ENCODE results near the gene SLX4IP. TPM values are rescaled to one million over a fixed set of nuclear protein-coding genes. Genes with fewer than 3 reads are reported as not detected.

The SLX4IP gene
- total RNA-seq, 4 donors from 2014 or later, result 3.4 to 6.3 (median 3.9) TPM

DNA sequence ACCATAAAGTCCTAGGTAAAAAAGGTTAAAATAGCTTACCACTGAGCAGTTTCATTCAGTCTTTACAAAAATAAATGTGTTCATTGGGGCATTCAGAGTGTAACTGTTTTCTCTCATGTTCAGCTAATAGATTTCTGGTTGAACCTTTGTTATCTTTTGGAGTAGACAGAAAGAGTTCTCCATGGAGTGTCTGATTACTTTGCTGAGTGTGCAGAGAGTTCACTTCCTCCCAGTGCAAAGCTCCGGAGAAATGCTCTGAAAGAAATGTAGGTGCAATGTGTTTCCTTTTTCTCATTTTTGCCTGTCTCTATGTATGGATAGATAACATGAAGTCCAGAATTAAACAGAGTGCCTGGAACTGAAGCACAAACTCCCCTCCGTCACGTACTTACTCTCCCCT is 186.0 kb downstream of the SLX4IP start:
- DNase-seq, result no peak
- WGBS, 2 donors, result 90 to 92% methylated on average over 3 of the region's 3 CpGs
- intact Hi-C loops (cut with DNase I), result no loop called here

GRCh38 chr20:10622657-10623418 is 187.7 kb downstream of the SLX4IP start:
- intact Hi-C loops (cut with DNase I), result no loop called here
- H3K9me3 ChIP-seq, result no peaks in the 10 kb centered on the region
- DNase-seq, result no peak
- peaks cover 16 to 83% (median 33%) of the 10 kb centered on the region in 3 donors for H3K4me1 ChIP-seq
- TF ChIP-seq CTCF (IDR thresholded peaks at IDR 0.05) (no peak), POLR2A (IDR thresholded peaks at IDR 0.05) (no peak)
- peak overlapping the region; percentile 67 to 85 (median 84) for H3K27ac ChIP-seq
- peak overlapping the region in 3 of 4 donors; percentile 12 to 45 (median 22) for H3K4me3 ChIP-seq
- H3K27me3 ChIP-seq, result no peaks in the 10 kb centered on the region
- WGBS, 2 donors, result 24 to 30% methylated on average over 15 to 16 of the region's 16 CpGs
- no peaks in the 10 kb centered on the region for H3K36me3 ChIP-seq

More for the DNA sequence above, 186.0 kb downstream of the SLX4IP start:
- H3K36me3 ChIP-seq, result no peaks in the 10 kb centered on the region
- no peak overlapping the region for H3K4me3 ChIP-seq
- H3K27ac ChIP-seq, result no peak overlapping the region
- no peaks in the 10 kb centered on the region for H3K9me3 ChIP-seq
- TF ChIP-seq CTCF (IDR thresholded peaks at IDR 0.05), result no peak
- no peak for TF ChIP-seq POLR2A (IDR thresholded peaks at IDR 0.05)
- no peaks in the 10 kb centered on the region for H3K27me3 ChIP-seq
- H3K4me1 ChIP-seq, result peaks cover 16 to 66% (median 33%) of the 10 kb centered on the region in 3 donors

DNA sequence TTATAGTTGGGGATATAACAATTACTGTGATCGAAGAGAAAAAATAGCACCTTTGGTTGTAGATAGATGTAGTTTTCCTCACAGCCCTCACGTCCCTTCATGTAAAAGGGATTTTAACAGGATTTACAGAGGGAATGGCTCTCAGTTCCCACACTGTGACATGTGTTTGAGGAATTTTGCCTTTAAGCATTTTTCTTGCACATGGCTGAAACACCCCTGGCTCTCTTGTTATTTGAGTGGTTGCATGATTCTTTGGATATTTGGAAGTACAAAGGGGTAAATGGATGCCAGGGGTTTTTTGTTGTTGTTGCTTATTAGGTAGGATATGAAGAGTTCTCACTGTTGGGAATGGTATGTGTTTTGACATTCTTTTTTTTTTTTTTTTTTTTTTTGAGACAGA is 190.5 kb downstream of the SLX4IP start:
- Histone ChIP-seq H3K9me3 (no peaks in the 10 kb centered on the region), H3K4me3 (no peak overlapping the region), H3K27ac (peak overlapping the region in 3 of 4 donors; percentile 19 to 47 (median 34)), H3K4me1 (peaks cover 24 to 82% (median 36%) of the 10 kb centered on the region in 3 donors), H3K36me3 (no peaks in the 10 kb centered on the region), H3K27me3 (no peaks in the 10 kb centered on the region)
- DNase-seq, result no peak
- TF ChIP-seq POLR2A (IDR thresholded peaks at IDR 0.05), result no peak
- TF ChIP-seq CTCF (IDR thresholded peaks at IDR 0.05), result no peak
- intact Hi-C loops (cut with DNase I), result no loop called here
- WGBS, 2 donors, result 53 to 59% methylated on average over 2 of the region's 2 CpGs

- H3K27ac ChIP-seq, result peak overlapping the region; percentile 25 to 56 (median 45)
- H3K27me3 ChIP-seq, result no peaks in the 10 kb centered on the region
- H3K9me3 ChIP-seq, result no peaks in the 10 kb centered on the region
- H3K4me3 ChIP-seq, result no peak overlapping the region
- no peaks in the 10 kb centered on the region for H3K36me3 ChIP-seq
- TF ChIP-seq POLR2A (IDR thresholded peaks at IDR 0.05) (no peak), CTCF (IDR thresholded peaks at IDR 0.05) (no peak)
- H3K4me1 ChIP-seq, result peaks cover 25 to 84% (median 36%) of the 10 kb centered on the region in 3 donors
- DNase-seq, result no peak
- 37 to 38% methylated on average over 3 of the region's 3 CpGs for WGBS, 2 donors
- intact Hi-C loops (cut with DNase I), result no loop called here
Measured at GRCh38 chr20:10626896-10627295, 191.8 kb downstream of the SLX4IP start.

DNA sequence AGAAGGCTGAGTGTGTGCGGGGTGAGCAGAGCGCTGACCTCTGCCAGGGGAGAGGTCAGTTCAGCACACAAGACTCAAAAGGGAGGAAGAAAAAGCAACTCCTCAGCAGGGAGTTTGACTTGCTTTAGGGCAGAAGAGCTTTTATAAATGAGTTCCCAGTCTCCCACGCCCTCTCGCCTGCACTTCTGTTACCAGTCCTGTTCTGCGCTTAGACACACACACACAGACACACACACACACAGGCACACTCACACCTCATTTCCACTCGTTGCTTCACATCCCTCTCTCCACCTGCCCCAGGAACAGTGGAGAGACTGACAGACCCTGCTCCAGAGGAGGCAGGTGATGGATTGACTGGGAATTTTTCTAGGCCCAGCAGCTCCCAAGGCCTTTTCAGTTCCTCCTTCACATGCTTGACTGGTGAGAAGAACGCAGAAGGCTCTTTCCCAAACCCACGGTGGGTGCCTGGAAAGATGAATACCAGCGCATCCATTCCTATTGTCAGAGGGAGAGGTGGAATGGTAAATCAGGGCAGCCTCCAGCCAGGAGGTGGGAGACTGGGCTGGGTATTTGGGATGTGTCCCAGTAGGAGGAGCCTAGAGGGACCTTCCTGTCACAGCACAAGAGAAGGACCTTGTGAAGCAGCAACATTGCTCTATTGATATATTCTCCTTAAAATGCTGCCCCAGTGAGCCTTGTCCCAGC is 195.0 kb downstream of the SLX4IP start:
- peak overlapping the region; percentile 60 to 70 (median 66) for H3K27ac ChIP-seq
- no peaks in the 10 kb centered on the region for H3K36me3 ChIP-seq
- no peak overlapping the region for H3K4me3 ChIP-seq
- H3K4me1 ChIP-seq, result peaks cover 16 to 89% (median 39%) of the 10 kb centered on the region in 3 donors
- 36 to 64% methylated on average over 6 to 8 of the region's 9 CpGs for WGBS, 2 donors
- H3K27me3 ChIP-seq, result no peaks in the 10 kb centered on the region
- TF ChIP-seq CTCF (IDR thresholded peaks at IDR 0.05), result no peak
- TF ChIP-seq POLR2A (IDR thresholded peaks at IDR 0.05), result no peak
- DNase-seq, result no peak
- intact Hi-C loops (cut with DNase I), result no loop called here
- H3K9me3 ChIP-seq, result no peaks in the 10 kb centered on the region

Data from esophagus squamous epithelium (tissue), 5 donors.